NB4 (cell line): ENCODE measurements around the gene GSTT2B.

ENCODE experiments used
- CTCF ChIP-seq: IDR thresholded peaks from one replicate; pipeline ENCODE4 v1.5.1; 2012; ENCODE audit warnings: low read depth, low read length
- MYC ChIP-seq: IDR thresholded peaks from 2 replicates; pipeline ENCODE4 v1.6.1; 2011; ENCODE audit warnings: low read depth, low read length
- POLR2A ChIP-seq: IDR thresholded peaks from 2 replicates; pipeline ENCODE4 v1.6.1; 2011; ENCODE audit warnings: mild to moderate bottlenecking; ENCODE audit not compliant: insufficient read length; ENCODE audit errors: extremely low read depth

GRCh38 chr22:24003887-24004286 lies 42.9 kb upstream of the GSTT2B start:
- TF ChIP-seq CTCF: no peak
- no peak for TF ChIP-seq POLR2A
- TF ChIP-seq MYC: no peak
